ENCODE results near the gene CEP43. TPM values are rescaled to one million over a fixed set of nuclear protein-coding genes. Genes with fewer than 3 reads are reported as not detected.
A peak's percentile ranks its signal among the peaks of the same experiment; 100 is the strongest.

CEP43 gene
- total RNA-seq, 1 experiment from 2014 or later = 37.0 TPM

DNA sequence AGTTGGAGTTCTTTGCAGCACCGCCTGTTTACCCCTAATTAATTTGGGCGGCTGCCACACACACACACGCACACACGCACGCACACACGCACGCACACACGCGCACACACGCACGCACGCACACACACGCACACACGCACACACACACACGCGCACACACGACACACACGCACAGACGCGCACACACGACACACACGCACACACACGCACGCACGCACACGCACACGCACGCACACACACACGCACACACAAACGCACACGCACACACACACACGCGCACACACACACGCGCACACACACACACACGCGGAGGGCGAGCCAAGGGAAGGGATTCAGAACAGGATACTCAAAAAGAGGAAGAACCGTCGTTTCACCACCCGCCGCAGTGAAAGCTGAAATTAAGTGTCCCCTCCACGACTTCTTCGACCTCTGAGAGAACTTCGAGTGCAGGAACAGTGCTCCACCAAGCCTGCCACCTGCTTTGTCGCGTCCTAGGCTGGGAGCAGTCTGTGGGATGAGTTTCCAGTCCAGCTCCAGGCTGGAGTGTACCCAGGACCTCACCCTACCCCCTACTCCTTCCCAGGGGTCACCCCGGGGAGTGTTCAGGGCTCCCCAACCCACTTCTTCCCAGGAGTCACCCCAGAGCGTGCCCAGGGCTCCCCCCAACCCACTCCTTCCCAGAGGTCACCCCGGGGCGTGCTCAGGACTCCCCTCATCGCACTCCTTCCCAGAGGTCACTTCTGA is 43.9 kb upstream of the CEP43 start:
- ChIA-PET CTCF (no interaction called here), POLR2A (no interaction called here)
- Mint-ChIP-seq H3K27ac (ENCODE audit: unreplicated experiment) (peak overlapping the region; percentile 53), H3K27me3 (ENCODE audit: insufficient read depth, unreplicated experiment) (no peaks in the 10 kb centered on the region), H3K4me1 (ENCODE audit: low read depth, unreplicated experiment) (peaks cover 28% of the 10 kb centered on the region), H3K9me3 (ENCODE audit: unreplicated experiment) (no peaks in the 10 kb centered on the region), H3K4me3 (ENCODE audit: unreplicated experiment) (peak overlapping the region; percentile 73), H3K36me3 (ENCODE audit: insufficient read depth, unreplicated experiment) (peaks cover 22% of the 10 kb centered on the region)
- Histone ChIP-seq H3K9me3 (no peaks in the 10 kb centered on the region), H3K36me3 (ENCODE audit: control insufficient read depth, insufficient read depth, low read length) (no peaks in the 10 kb centered on the region), H3K27me3 (replicated peaks; ENCODE audit: control insufficient read depth, insufficient read depth, low read length) (no peaks in the 10 kb centered on the region), H3K4me3 (ENCODE audit: low read depth, low read length) (peak overlapping the region; percentile 93), H3K4me1 (peaks cover 22% of the 10 kb centered on the region)
- TF ChIP-seq CTCF (IDR thresholded peaks at IDR 0.05; ENCODE audit: insufficient read depth in 1 of 2, low read depth in 1 of 2, low read length in 1 of 2, severe bottlenecking in 1 of 2, unreplicated experiment in 1 of 2) = no peak
- intact Hi-C loops (cut with micrococcal nuclease; ENCODE audit: unreplicated experiment) = loop anchor here (5.0 kb wide), 1 partner anchor 93 kb away; no protein-coding TSS in a partner anchor
- BruUV-seq (replicated peaks) = no TSS peak
- peak in 1 of 2 experiments; percentile 23 for DNase-seq

- Histone ChIP-seq H3K27me3 (replicated peaks; ENCODE audit: control insufficient read depth, insufficient read depth, low read length) (no peaks in the 10 kb centered on the region), H3K4me1 (peaks cover 22% of the 10 kb centered on the region), H3K4me3 (ENCODE audit: low read depth, low read length) (peak overlapping the region; percentile 93), H3K9me3 (no peaks in the 10 kb centered on the region), H3K36me3 (ENCODE audit: control insufficient read depth, insufficient read depth, low read length) (no peaks in the 10 kb centered on the region)
- no peak for DNase-seq
- Mint-ChIP-seq H3K9me3 (ENCODE audit: unreplicated experiment) (no peaks in the 10 kb centered on the region), H3K27me3 (ENCODE audit: insufficient read depth, unreplicated experiment) (no peaks in the 10 kb centered on the region), H3K27ac (ENCODE audit: unreplicated experiment) (peak overlapping the region; percentile 53), H3K4me3 (ENCODE audit: unreplicated experiment) (peak overlapping the region; percentile 73), H3K4me1 (ENCODE audit: low read depth, unreplicated experiment) (peaks cover 21% of the 10 kb centered on the region), H3K36me3 (ENCODE audit: insufficient read depth, unreplicated experiment) (peaks cover 22% of the 10 kb centered on the region)
- CTCF ChIA-PET = interaction anchor here (0.6 to 1.2 kb wide), 3 partner anchors 27 to 181 kb away, joined by 5 to 14 read pairs (median 9); no protein-coding TSS in a partner anchor
- no peak for TF ChIP-seq CTCF (IDR thresholded peaks at IDR 0.05; ENCODE audit: insufficient read depth in 1 of 2, low read depth in 1 of 2, low read length in 1 of 2, severe bottlenecking in 1 of 2, unreplicated experiment in 1 of 2)
- intact Hi-C loops (cut with micrococcal nuclease; ENCODE audit: unreplicated experiment) = loop anchor here (1.0 to 5.0 kb wide), 3 partner anchors 33 to 94 kb away; no protein-coding TSS in a partner anchor
- TSS peak; percentile 50 for BruUV-seq (replicated peaks)
- POLR2A ChIA-PET = interaction anchor here (0.6 kb wide), 1 partner anchor 246 kb away, joined by 6 read pairs; no protein-coding TSS in a partner anchor
Measured at GRCh38 chr6:166955865-166956443, 43.2 kb upstream of the CEP43 start.

DNA sequence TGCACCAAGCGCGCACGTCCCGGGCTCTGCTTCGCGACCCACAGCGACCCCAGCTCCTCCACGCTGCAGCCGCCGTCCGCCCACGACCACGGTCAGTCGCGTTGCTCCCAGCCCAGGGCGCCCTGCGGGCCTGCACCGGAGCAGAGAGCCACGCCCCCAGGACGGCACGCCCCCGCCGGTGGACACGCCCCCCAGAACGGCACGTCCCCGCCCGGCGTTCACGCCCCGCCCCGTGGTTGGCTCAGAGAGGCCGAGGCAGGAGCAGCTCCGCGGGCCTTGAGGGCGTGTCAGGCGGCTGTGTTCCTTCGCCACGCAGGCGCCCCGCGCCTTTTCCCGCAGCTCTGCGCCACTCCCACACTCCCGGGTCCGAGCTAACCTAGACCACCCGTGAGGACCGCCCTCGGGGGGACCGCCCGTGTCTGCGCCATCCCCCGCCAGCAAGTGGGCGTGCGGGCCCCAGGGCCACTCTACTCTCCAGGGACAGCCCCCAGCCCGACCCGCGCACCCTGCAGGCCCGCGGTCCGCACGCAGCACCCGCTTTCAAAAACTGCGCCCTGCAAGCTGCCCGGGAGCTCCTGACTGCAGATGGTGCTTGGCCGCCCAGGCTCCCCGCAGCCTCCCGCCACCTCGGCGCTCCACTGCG is 42.6 kb upstream of the CEP43 start, which contains the start of gene RNASET2:
Gene RNASET2, minus strand, starts transcription at position 107 of the 643 bp plus-strand sequence. CDS start 368 bp downstream, outside the sequence.
- TF ChIP-seq CTCF (IDR thresholded peaks at IDR 0.05; ENCODE audit: insufficient read depth in 1 of 2, low read depth in 1 of 2, low read length in 1 of 2, severe bottlenecking in 1 of 2, unreplicated experiment in 1 of 2) = no peak
- ChIA-PET CTCF (interaction anchor here (0.6 to 1.2 kb wide), 5 partner anchors 28 to 182 kb away, joined by 3 to 14 read pairs (median 6); partner anchors contain the start of gene CEP43), POLR2A (interaction anchor here (0.6 kb wide), 1 partner anchor 246 kb away, joined by 6 read pairs; no protein-coding TSS in a partner anchor)
- H3K4me1 Mint-ChIP-seq (ENCODE audit: low read depth, unreplicated experiment) = peaks cover 18% of the 10 kb centered on the region
- Histone ChIP-seq H3K36me3 (ENCODE audit: control insufficient read depth, insufficient read depth, low read length) (no peaks in the 10 kb centered on the region), H3K4me1 (peaks cover 22% of the 10 kb centered on the region), H3K4me3 (ENCODE audit: low read depth, low read length) (peak within 1 kb of the TSS; percentile 93), H3K27me3 (replicated peaks; ENCODE audit: control insufficient read depth, insufficient read depth, low read length) (no peaks in the 10 kb centered on the region), H3K9me3 (no peaks in the 10 kb centered on the region)
- H3K4me3 Mint-ChIP-seq (ENCODE audit: unreplicated experiment) = peak within 1 kb of the TSS; percentile 73
- BruUV-seq (replicated peaks) = no TSS peak
- DNase-seq = peak; percentile 94 to 98
- intact Hi-C loops (cut with micrococcal nuclease; ENCODE audit: unreplicated experiment) = loop anchor here (1.0 to 5.0 kb wide), 3 partner anchors 32 to 94 kb away; no protein-coding TSS in a partner anchor
- no peaks in the 10 kb centered on the region for H3K9me3 Mint-ChIP-seq (ENCODE audit: unreplicated experiment)
- H3K27me3 Mint-ChIP-seq (ENCODE audit: insufficient read depth, unreplicated experiment) = no peaks in the 10 kb centered on the region
- peak within 1 kb of the TSS; percentile 53 for H3K27ac Mint-ChIP-seq (ENCODE audit: unreplicated experiment)
- H3K36me3 Mint-ChIP-seq (ENCODE audit: insufficient read depth, unreplicated experiment) = peaks cover 22% of the 10 kb centered on the region
